Lower leg skin (tissue), 4 donors: ENCODE measurements around the gene APOL5. TPM values are rescaled to one million over a fixed set of nuclear protein-coding genes. Genes with fewer than 3 reads are reported as not detected.
"Not testable (repeated sequence)": the region's sequence is repeated elsewhere in the genome, so short reads cannot be mapped to it uniquely, and the experiment has no call there.

Experiments used
- DNase-seq, 2 donors: peaks; one replicate each; pipeline ENCODE4 v3.0.0-alpha.2; 2019; ENCODE audit warnings: low spot score in 2 of 2
- H3K4me3 ChIP-seq: fragments of 200-600 bp; sonication (generic); 2 replicates; pipeline ENCODE4 v1.5.1; 2017; ENCODE audit warnings: mild to moderate bottlenecking, low read depth; ENCODE audit not compliant: poor library complexity, severe bottlenecking
- CTCF ChIP-seq, 3 donors: fragments of 450-650 bp; IDR thresholded peaks; one replicate each; pipeline ENCODE4 v1.5.1; 2016; ENCODE audit warnings: antibody characterized with exemption in 3 of 3, mild to moderate bottlenecking in 3 of 3, moderate library complexity in 2 of 3
- POLR2A ChIP-seq, 2 donors: fragments of 450-650 bp; IDR thresholded peaks; one replicate each; pipeline ENCODE4 v1.6.1; 2016 to 2017; ENCODE audit warnings: antibody characterized with exemption in 2 of 2, mild to moderate bottlenecking in 1 of 2, moderate library complexity in 1 of 2
- WGBS, 2 donors: methylation state at CpG; one replicate each; pipeline ENCODE4 v1.1.5; 2018; 5-methylcytosine and 5-hydroxymethylcytosine counted together
- intact Hi-C: fragments of 100-400 bp; cut with DNase I; formaldehyde crosslinking; loops from one replicate; pipeline ENCODE4 v1.15.0; 2023; ENCODE audit warnings: low total_unique reads
- total RNA-seq, 4 donors: library from RNA; depleted of rRNA; stranded (reverse); fragments of >200 nt; gene quantifications; one replicate each; pipeline ENCODE4 v1.1.0, GENCODE V29; 2016

The APOL5 gene
- total RNA-seq, 4 donors from 2014 or later: not detected

DNA sequence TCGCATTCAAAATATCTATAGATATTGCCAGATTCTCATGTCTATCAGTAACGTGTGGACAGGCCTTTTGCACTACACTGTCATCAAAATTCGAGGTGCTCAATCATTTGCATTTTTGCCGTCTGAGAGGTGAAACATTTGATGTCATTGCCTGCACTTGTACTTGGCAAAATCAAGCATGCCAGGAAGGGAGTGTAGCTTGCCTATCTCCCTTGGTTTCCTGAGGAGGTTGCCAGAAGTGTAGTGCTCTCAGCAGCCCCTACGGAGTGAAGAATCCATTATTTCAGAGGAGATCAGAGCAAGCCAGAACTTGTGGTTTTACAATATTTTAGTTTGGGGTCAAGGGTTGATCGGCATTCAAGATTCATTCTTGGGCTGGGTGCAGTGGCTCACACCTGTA, 30.2 kb upstream of the APOL5 start:
- TF ChIP-seq POLR2A (IDR thresholded peaks at IDR 0.05): no peak
- TF ChIP-seq CTCF (IDR thresholded peaks at IDR 0.05): no peak
- 71% methylated on average over 6 of the region's 6 CpGs for WGBS, 2 donors
- intact Hi-C loops: no loop called here
- DNase-seq: no peak
- no peak overlapping the region for H3K4me3 ChIP-seq

DNA sequence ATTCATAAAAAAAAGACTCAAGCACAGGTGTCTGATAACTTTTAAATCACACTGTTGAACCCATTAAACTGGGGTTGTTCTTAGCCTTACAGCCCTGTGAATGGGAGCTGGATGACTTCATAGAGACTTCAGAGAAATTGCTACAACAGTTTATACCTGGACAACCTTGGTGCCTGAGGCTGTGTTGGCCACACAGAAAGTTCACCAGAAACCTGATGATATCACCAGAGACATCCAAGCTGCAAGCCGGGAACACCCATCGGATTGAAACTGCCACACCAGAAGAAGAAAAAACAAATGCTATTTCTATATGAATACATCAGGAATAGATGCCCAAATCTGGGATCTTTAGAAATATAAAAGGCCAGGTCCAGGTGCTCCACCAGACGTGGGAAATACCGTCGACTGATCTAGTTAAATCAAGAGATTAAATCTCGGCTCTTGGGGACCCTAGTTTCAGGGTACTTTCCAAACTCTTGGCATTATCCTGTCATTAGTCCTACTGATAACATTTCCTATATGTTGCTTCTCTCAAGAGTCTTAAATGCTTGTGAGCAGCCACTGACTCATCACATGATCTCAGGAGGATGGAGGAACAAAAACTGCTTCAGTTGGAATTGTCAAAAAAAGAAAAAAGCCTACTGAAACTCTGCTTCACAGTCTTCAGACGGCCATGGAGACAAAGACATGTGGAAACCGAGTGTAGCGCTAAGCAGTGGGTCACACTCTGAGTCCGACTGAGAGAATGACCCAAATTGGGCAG, 28.6 kb upstream of the APOL5 start:
- WGBS, 2 donors: 61 to 69% methylated on average over 10 of the region's 10 CpGs
- no peak for DNase-seq
- H3K4me3 ChIP-seq: no peak overlapping the region
- TF ChIP-seq CTCF (IDR thresholded peaks at IDR 0.05): no peak
- no peak for TF ChIP-seq POLR2A (IDR thresholded peaks at IDR 0.05)
- intact Hi-C loops: no loop called here

- no peak for DNase-seq
- 38 to 54% methylated on average over 1 of the region's 1 CpG for WGBS, 2 donors
- intact Hi-C loops: no loop called here
Observed at GRCh38 chr22:35690001-35690400, 27.7 kb upstream of the APOL5 start.

DNA sequence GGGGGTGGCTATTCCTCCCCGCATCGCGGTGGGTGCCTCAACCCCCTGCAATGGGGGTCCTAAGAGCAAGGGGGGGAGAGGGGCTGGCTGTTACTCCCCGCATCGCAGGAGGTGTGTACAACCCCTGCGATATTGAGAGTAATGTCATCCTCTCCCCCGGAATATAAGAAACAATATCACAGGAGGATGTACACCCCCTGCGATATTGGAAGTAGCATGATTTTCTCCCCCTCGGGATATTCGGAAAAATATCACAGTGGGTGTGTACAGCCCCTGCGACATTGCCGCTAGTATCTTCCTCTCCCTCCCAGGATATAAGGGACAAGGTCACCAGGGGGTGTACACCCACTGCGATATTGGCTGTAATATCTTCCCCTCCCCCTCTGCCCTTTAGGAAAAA, 22.5 kb upstream of the APOL5 start:
- H3K4me3 ChIP-seq: no peak overlapping the region
- WGBS, 2 donors: 81 to 85% methylated on average over 13 of the region's 13 CpGs
- intact Hi-C loops: no loop called here
- DNase-seq: no peak
- no peak for TF ChIP-seq POLR2A (IDR thresholded peaks at IDR 0.05)
- no peak for TF ChIP-seq CTCF (IDR thresholded peaks at IDR 0.05)

More at GRCh38 chr22:35690001-35690400, 27.7 kb upstream of the APOL5 start:
- TF ChIP-seq CTCF (IDR thresholded peaks at IDR 0.05) (no peak), POLR2A (IDR thresholded peaks at IDR 0.05) (no peak)
- no peak overlapping the region for H3K4me3 ChIP-seq

GRCh38 chr22:35697142-35697541, 20.5 kb upstream of the APOL5 start:
- WGBS, 2 donors: 73 to 81% methylated on average over 14 of the region's 14 CpGs

DNA sequence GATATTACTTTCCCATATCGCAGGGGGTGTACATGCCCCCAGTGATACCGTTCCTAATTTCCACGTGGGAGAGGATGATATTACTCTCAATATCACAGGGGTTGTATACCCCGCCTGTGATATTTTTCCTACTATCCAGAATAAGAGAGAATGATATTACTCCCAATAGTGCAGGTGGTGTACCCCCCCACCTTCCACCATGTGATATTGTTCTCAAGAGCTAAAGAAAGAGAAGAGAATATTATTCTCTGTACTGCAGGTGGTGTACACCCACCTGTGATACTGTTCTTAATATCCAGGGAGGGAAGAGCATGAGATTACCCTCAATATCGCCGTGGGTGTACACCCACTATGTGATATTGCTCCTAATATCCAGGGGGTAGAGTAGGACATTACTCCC, 17.8 kb upstream of the APOL5 start:
- H3K4me3 ChIP-seq, DNase-seq, intact Hi-C loops: not testable (repeated sequence)
- WGBS, 2 donors: 74 to 83% methylated on average over 5 to 6 of the region's 6 CpGs

More at GRCh38 chr22:35697142-35697541, 20.5 kb upstream of the APOL5 start:
- no peak for TF ChIP-seq CTCF (IDR thresholded peaks at IDR 0.05)
- no peak for TF ChIP-seq POLR2A (IDR thresholded peaks at IDR 0.05)
- no peak for DNase-seq
- no peak overlapping the region for H3K4me3 ChIP-seq
- intact Hi-C loops: no loop called here
